Putamen (tissue), 1 donor: ENCODE data around the gene AUTS2.
A peak's percentile ranks its signal among the peaks of the same experiment; 100 is the strongest.

Experiments
- DNase-seq: peaks from one replicate; pipeline ENCODE4 v3.0.0-alpha.2; 2016; ENCODE audit warnings: low spot score

AUTS2 gene

GRCh38 chr7:69624435-69625230 is 26.4 kb downstream of the AUTS2 start:
- DNase-seq, result no peak

DNA sequence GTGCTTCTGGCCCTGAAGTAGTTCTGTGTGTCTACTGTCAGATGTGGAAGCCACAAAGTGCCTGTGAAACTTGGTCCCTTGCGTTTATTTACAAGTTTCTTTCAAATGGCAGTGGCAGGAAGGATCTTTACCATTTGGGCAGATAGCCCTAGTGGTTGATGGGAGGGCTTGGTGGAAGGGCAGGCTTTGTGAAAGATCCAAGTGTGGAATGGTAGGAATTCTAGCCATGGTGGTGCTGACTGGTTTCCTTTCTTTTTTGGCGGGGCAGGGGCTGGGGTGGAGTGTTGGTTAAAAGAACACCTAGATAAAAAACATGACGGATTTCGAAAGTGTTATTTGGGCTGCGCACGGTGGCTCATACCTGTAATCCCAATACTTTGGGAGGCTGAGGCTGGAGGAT is 27.0 kb downstream of the AUTS2 start:
- DNase-seq, result no peak

GRCh38 chr7:69625798-69626197 is 27.5 kb downstream of the AUTS2 start:
- no peak for DNase-seq

DNA sequence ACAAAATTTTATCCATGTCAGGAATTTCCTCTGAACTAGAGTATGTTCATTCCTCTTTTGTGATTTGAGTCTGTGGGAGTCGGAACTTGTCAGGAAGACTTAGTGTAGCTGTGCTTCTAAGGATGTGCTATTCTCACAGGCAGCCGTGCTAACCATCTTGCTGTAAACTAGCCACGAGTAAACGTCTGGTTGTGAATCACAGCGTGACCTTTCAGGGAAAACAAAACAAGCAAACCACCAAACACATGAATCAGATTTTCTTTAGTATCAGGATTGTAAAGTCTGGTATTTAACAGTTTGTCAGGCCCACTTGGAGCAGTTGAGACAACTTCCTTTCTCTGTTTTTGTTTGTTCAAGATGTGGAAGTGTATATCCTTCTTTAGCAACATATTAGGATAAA is 32.0 kb downstream of the AUTS2 start:
- no peak for DNase-seq

- no peak for DNase-seq
Measured at GRCh38 chr7:69631131-69631530, 32.9 kb downstream of the AUTS2 start.

DNA sequence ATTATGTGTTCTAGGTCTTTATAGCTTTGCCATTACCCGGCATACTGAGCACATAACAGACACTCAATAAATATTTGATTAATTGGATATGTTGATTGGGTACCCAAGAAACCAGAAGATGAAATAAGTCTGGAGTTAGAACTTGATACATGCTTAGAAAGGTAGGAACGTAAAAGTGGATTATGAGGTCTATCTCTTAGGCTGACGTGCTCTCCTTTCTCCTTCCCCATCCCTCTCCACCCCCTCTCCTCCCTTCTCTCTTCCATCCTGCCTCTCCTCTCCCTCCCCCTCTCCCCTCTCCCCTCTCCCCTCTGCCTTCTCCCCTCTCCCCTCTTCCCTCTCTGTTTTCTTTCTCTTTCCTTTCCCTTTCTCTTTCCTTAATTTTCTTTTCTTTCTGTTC is 34.0 kb downstream of the AUTS2 start:
- DNase-seq, result no peak

DNA sequence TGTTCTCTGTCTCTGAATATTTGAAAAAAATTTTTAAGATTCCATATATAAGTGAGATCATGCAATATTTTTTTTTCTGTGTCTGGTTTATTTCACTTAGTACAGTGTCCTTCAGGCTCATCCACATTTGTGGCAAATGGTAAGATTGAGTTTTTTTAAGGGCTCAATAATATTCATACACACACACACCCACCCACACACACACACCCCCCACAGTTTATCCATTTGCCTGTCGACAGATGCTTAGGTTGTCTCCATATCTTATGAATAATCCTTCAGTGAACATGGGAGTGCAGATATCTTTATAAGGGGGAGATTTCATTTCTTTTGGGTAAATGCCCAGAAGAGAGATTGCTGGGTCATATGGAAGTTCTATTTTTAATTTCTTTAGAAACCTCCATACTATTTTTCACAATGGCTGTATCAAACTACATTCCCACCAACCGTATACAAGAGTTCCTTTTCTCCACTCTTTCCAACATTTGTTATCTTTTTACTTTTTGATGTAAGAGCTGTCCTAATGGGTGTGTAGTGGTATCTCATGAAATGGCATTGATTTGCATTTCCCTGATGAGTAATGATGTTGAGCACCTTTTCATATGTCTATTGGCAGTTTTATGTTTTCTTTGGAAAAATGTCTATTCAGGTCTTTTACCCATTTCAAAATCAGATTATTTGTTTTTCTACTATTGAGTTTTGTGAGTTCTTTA is 35.0 kb downstream of the AUTS2 start:
- DNase-seq, result no peak

GRCh38 chr7:69635555-69636185 is 37.4 kb downstream of the AUTS2 start:
- DNase-seq, result peak; percentile 58

DNA sequence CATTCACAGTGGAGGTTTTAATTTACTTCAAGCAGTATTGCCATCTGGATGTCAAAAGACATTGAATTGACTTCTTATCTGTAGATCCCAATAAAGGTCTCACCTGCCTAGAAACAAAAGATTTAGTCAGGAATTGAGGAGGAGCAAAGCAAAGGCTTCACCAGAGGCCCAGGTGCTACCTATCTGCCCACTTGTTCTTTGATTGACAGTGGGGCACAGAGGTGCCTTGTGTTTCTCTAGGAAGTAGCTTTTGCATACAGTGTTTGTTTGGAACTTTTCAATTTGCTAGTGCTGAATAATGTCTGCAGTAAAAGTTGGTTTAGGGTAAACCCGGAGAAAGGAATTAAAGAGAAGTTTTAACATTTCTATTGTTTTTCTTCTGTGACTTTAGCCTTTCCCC is 40.4 kb downstream of the AUTS2 start:
- no peak for DNase-seq

- DNase-seq, result no peak
Measured at GRCh38 chr7:69640216-69640615, 41.9 kb downstream of the AUTS2 start.

DNA sequence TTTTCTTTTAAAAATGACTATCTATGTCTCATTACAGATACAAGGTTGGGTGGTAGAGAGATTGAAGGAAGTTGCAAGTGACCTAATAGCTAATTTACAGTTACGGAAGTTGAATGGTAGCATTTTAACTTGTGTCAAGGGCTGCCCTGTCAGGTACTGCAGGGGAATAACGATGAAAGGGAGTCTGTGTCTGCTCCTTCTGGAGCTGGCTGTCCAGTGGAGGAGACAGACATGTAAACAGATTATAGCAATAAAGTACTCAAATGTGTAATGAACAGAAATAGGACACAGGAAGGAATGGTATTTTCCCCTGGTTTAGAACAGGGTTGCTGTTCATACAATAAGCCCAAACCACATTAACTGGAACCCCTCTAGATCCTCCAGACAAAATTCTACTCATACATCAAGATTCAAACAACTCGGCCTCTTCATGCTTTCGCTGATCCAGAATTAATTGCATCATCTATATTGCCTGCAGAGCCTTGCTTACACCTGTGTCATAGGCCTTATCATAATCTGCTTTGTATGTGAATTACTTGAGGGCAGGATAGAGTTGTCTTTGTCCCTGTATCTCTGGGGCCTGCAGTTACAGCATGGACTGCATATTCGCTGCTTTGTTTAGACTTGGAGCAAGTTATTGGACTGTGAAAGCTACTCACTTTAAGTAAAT is 42.8 kb downstream of the AUTS2 start:
- no peak for DNase-seq

DNA sequence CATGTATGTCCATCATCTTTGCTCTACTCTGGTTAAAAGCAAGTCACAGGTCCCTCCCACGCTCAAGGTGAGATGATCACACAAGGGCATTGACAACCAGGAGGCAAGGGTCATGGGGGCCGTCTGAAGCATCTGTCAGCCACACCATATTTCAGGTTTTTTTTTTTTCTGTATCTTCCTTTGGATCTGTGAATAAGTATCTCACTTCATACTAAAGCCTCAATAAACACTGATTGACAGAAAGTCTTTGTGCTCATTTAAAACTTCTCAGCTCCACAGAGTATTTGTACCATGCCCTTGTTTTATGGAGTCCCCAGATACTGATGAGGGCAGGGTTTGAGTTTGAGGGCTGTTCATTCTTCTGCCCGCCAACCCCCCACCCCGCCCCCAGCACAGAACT is 45.0 kb downstream of the AUTS2 start:
- DNase-seq, result no peak

GRCh38 chr7:69643708-69644445 is 45.6 kb downstream of the AUTS2 start:
- DNase-seq, result no peak

- DNase-seq, result no peak
Measured at GRCh38 chr7:69645683-69646082, 47.4 kb downstream of the AUTS2 start.

- no peak for DNase-seq
Measured at GRCh38 chr7:69651101-69651590, 52.9 kb downstream of the AUTS2 start.

DNA sequence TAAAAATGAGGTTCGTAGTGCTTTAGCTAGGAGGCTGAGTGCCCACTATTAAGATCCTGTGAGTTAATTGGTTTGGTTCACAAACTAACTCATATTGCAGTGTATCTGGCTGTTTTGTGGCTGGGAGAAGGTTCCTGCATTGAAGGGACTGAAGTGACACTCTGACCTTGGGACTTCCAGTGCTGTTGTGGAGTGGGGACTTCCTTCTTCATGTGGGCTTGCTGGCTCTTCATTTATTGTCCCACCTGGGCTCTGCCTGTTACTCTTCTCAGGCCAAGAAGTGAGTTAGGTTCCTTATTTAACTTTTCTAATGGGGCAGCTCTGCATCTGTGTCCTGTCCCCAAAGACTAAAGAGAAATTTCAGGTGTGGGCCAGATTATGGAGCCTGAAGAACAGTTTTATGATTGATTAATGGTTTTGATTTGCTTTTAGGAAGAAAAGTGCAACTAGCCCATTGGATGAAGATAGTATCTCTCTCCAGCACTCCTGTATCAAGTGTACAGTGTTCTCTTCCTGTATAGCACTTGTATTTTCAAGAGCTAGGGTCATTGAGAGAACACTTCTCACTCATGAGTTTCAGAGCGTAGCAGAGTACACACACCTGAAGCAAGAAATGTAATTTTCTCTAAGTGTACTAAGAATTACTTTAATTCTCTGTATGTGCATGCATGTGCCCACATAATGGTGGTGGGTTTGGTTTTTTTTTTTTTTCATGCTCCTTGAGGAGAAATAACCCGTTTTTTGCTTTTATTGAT is 54.8 kb downstream of the AUTS2 start:
- no peak for DNase-seq

- DNase-seq, result no peak
Measured at GRCh38 chr7:69653806-69654205, 55.5 kb downstream of the AUTS2 start.

DNA sequence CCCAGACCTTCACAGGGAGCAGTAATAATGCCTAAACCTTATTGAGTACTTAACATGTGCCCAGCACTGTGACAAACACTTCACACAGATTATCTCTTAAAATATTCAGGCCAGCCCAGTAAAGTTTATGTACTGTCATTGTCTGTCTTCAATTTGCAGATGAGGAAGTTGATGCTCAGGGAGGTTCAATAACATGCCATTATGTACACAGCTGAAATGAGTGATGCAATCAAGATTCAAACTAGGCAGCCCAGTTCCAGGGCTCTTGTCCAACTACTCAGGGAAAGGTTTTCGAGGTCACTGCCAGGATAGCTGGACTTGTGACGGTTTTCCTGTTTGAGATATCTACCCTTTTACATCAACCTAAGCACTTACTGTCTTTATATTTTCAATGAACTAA is 56.1 kb downstream of the AUTS2 start:
- DNase-seq, result no peak

DNA sequence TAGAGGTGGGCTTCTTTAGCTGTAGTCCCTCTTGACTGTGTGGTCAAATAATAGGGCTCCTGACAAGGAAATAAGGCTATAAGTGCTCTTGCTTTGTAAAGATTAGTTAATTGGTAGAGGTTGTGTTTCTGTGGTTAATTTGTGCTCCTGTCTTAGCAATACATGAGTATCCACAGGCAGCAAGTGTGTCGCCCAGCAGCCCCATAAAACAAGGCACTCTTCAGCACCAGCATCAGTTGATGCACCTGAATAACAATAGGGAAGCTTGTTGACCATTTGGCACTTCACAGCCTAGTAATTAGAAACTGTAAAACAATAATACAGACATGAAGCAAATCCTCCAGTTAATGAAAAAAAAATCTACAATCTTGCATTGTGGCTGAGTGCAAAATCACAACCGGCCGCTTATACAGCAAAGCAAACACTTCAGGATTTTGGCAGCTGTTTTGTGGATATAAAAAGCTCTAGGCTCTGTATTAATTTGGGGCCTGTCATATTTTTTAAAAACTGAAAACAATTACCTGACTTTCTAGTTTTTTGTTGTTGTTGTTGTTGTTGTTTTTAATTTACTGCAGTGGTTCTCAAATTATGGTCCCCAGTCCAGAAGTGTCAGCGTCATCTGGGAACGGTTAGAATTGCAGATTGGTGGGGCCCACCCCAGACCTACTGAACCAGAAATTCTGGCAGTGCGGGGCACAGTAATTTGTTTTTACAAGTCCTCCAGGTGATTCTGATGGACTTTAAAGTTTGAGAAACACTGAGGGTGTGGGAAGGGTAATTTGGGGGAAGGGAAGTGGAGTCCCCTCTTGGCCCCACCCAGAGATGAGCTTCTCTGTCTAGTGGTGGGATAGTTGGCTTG is 56.8 kb downstream of the AUTS2 start:
- no peak for DNase-seq

DNA sequence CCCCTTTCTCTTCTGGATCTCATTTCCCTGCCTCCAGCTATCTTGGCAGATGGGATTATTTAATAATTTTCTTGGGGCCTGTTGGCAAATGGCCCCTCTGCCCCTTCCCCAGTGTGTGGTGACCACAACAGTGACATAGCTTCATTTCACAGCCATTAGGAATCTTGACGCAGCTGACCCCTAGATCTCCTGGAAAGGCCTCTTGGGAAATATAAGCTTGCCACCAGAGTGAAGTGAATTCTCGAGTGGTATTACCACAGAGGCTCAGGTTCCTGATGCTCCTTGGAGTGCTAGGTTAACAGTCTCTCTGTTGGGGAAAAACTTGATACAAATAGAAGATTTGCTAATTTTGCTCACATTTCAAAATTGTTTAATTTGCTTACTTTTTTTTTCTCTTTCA is 57.8 kb downstream of the AUTS2 start:
- no peak for DNase-seq
